Natural killer cell (primary cell): Measurements from ENCODE around the gene CXCL3. TPM values are rescaled to one million over a fixed set of nuclear protein-coding genes. Genes with fewer than 3 reads are reported as not detected.

Source experiments
- ATAC-seq, 3 donors: fragments of 150-1000 bp in 2 of 3; fragments of 200-7000 bp in 1 of 3; cut with Tn5 transposase; 1 replicate in 1 of 3; 2 replicates in 2 of 3; pipeline ENCODE4 v1.10.0; 2021; ENCODE audit warnings: mild to moderate bottlenecking in 2 of 3, moderate library complexity in 2 of 3
- DNase-seq, 2 donors: peaks; one replicate each; pipeline versions ENCODE4 v3.0.0 to v3.0.0-alpha.2; 2013 to 2021; ENCODE audit warnings: mixed read lengths in 1 of 2
- H3K27ac ChIP-seq: one replicate; pipeline ENCODE4 v1.5.1; 2013; ENCODE audit warnings: mild to moderate bottlenecking, low read length
- H3K27me3 ChIP-seq: one replicate; pipeline ENCODE4 v1.6.1; 2013; ENCODE audit warnings: low read length; ENCODE audit not compliant: control insufficient read depth, insufficient read depth
- H3K36me3 ChIP-seq: one replicate; pipeline ENCODE4 v1.6.1; 2013; ENCODE audit warnings: low read length; ENCODE audit not compliant: control insufficient read depth, insufficient read depth
- H3K4me1 ChIP-seq: one replicate; pipeline ENCODE4 v1.6.1; 2013; ENCODE audit warnings: low read length; ENCODE audit not compliant: control insufficient read depth, insufficient read depth
- H3K4me3 ChIP-seq: one replicate; pipeline ENCODE4 v1.5.1; 2013; ENCODE audit warnings: low read length
- H3K9me3 ChIP-seq: one replicate; pipeline ENCODE4 v1.6.1; 2013; ENCODE audit warnings: low read length; ENCODE audit not compliant: control insufficient read depth, insufficient read depth
- H3K27ac Mint-ChIP-seq, 2 donors: one replicate each; pipeline ENCODE4 v1.8.0; 2022; ENCODE audit warnings: mild to moderate bottlenecking in 2 of 2, mixed read lengths in 2 of 2, moderate library complexity in 1 of 2
- H3K27me3 Mint-ChIP-seq, 2 donors: one replicate each; pipeline ENCODE4 v1.8.0; 2022; ENCODE audit warnings: low read depth in 2 of 2, mixed read lengths in 2 of 2
- H3K36me3 Mint-ChIP-seq: one replicate; pipeline ENCODE4 v1.8.0; 2022; ENCODE audit warnings: mixed read lengths
- H3K4me1 Mint-ChIP-seq, 2 donors: one replicate each; pipeline ENCODE4 v1.8.0; 2022; ENCODE audit warnings: mixed read lengths in 2 of 2
- H3K4me3 Mint-ChIP-seq: one replicate; pipeline ENCODE4 v1.8.0; 2022; ENCODE audit warnings: mild to moderate bottlenecking, moderate library complexity, mixed read lengths
- H3K9me3 Mint-ChIP-seq, 2 donors: one replicate each; pipeline ENCODE4 v1.8.0; 2022; ENCODE audit warnings: mixed read lengths in 2 of 2
- WGBS: methylation state at CpG from one replicate; pipeline ENCODE4 v1.1.7; 2013; ENCODE audit warnings: missing lambda C conversion rate; ENCODE audit not compliant: insufficient coverage; 5-methylcytosine and 5-hydroxymethylcytosine counted together
- intact Hi-C: fragments of 100-400 bp; cut with micrococcal nuclease; formaldehyde crosslinking; loops from one replicate; pipeline ENCODE4 v1.14.2; 2022
- total RNA-seq, 4 donors: library from RNA; stranded (reverse); fragments of 120-200 nt in 1 of 4; gene quantifications; one replicate each; pipeline versions ENCODE4 v1.2.3 to v1.2.4, GENCODE V29; 2013 to 2022
- TF ChIP-seq, protein P1 (sequence below): fragments of 200-600 bp; IDR thresholded peaks from one replicate; pipeline ENCODE4 v1.8.0; 2022; ENCODE audit warnings: antibody characterized with exemption

The CXCL3 gene
- 1 to 10 TPM; 1.1 to 6.6 (median 3.5) TPM for total RNA-seq
- total RNA-seq (2013): 0.23 TPM

DNA sequence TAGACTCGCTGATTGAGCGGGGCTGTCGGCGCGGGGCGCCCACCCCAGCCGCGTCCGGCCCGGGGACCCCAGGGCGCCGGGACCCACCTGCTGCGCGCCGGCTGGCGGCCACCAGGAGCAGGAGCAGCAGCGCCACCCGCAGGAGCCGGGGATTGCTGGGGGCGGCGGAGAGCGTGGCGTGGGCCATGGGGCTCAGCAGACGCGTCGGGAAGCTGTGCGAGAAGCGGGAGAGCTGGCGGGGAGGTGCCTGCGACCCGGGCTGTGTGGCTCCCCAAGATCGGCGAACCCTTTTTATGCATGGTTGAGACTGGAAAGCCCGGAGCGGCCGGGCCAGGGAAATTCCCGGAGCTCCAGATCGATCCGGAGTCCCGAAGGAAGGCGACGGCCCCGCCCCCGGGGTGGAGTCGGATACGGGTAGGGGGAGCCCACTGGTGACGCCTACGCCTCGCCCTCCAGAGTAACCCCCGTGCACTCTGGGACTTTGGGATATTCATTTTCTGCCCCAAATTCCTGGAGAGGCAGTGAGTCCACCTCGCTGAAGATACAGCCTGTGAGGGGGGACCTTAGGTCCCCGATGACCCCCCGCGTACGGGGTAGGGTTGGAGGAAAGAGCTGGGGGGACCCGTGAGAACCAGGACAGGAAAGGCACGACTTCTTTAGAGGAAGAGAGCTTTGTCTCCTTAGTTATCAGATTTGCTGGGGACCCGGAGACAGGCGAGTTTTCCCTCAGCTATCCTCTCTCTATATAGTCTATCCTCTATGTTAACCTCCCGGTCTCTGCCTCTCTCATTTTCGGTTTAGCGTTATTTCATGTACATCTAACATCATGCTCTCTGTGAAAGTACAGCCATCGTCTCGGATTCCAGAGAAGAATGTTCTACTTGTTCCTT lies at the start of gene CXCL3:
Gene CXCL3, minus strand, starts transcription at position 265 of the 890 bp plus-strand sequence. Its CDS starts 78 bp downstream, at position 187.
- Mint-ChIP-seq H3K4me1 (peaks cover 16% of the 10 kb centered on the region in 2 donors), H3K4me3 (peak within 1 kb of the TSS; percentile 77), H3K27me3 (peaks cover 22 to 42% of the 10 kb centered on the region in 2 donors), H3K27ac (no peak within 1 kb of the TSS), H3K36me3 (no peaks in the 10 kb centered on the region), H3K9me3 (no peaks in the 10 kb centered on the region)
- ATAC-seq (peak; percentile 52 to 60 (median 54)), DNase-seq (peak in 1 of 2 donors; percentile 17)
- intact Hi-C loops: no loop called here
- TF ChIP-seq, protein P1, sequence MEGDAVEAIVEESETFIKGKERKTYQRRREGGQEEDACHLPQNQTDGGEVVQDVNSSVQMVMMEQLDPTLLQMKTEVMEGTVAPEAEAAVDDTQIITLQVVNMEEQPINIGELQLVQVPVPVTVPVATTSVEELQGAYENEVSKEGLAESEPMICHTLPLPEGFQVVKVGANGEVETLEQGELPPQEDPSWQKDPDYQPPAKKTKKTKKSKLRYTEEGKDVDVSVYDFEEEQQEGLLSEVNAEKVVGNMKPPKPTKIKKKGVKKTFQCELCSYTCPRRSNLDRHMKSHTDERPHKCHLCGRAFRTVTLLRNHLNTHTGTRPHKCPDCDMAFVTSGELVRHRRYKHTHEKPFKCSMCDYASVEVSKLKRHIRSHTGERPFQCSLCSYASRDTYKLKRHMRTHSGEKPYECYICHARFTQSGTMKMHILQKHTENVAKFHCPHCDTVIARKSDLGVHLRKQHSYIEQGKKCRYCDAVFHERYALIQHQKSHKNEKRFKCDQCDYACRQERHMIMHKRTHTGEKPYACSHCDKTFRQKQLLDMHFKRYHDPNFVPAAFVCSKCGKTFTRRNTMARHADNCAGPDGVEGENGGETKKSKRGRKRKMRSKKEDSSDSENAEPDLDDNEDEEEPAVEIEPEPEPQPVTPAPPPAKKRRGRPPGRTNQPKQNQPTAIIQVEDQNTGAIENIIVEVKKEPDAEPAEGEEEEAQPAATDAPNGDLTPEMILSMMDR: no peak
- no peak within 1 kb of the TSS for H3K27ac ChIP-seq
- WGBS: 1% methylated on average over 59 of the region's 64 CpGs
- H3K9me3 ChIP-seq: no peaks in the 10 kb centered on the region
- peaks cover 17% of the 10 kb centered on the region for H3K27me3 ChIP-seq
- H3K36me3 ChIP-seq: no peaks in the 10 kb centered on the region
- peaks cover 10% of the 10 kb centered on the region for H3K4me1 ChIP-seq
- H3K4me3 ChIP-seq: peak within 1 kb of the TSS; percentile 45

DNA sequence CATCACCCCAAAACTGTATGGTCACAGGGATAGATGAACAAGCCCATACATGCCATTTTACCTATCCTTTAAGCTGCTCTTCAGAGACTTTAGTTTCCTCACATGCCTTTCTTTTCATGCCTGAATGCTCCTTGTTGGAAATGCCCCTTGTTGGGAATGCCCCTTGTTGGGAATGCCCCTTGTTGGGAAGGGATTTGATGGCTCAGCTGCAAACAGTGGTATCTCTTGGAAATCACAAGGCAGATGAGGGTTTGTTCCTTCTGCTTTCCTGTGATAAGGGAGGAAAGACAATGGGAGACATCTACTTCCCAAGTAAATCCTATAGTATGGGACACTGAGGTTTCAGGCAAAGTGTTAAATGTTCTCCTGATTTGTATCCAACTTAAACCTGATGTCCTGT lies 49.0 kb upstream of the CXCL3 start:
- Mint-ChIP-seq H3K27ac (no peak overlapping the region), H3K9me3 (no peaks in the 10 kb centered on the region), H3K4me1 (no peaks in the 10 kb centered on the region), H3K36me3 (no peaks in the 10 kb centered on the region), H3K27me3 (peaks cover 0 to 3% of the 10 kb centered on the region in 2 donors), H3K4me3 (no peak overlapping the region)
- Histone ChIP-seq H3K4me3 (no peak overlapping the region), H3K36me3 (no peaks in the 10 kb centered on the region), H3K4me1 (no peaks in the 10 kb centered on the region), H3K27ac (no peak overlapping the region), H3K9me3 (no peaks in the 10 kb centered on the region), H3K27me3 (no peaks in the 10 kb centered on the region)
- no peak for ATAC-seq
- DNase-seq: no peak
- TF ChIP-seq, protein P1: no peak
- intact Hi-C loops: no loop called here

DNA sequence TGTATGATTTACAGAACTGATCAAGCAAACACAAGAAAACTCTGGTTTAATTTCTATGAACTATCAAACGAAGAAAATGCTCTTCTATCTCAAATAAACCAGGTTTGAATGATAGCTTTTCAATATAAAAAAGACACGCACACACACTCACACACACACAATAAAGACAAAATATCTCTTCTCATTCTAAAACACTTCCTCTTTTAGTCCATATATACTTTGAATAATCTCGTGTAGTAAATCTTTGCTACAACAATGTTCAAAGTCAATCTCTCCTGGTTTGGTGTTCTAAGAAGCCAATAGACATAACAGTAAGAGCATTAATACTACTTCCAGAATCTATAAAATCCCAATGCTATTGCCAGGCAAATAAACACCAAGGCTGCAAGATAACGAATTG lies 47.2 kb upstream of the CXCL3 start:
- 60% methylated on average over 4 of the region's 4 CpGs for WGBS
- intact Hi-C loops: no loop called here
- ATAC-seq: no peak
- TF ChIP-seq, protein P1: no peak
- Histone ChIP-seq H3K4me3 (no peak overlapping the region), H3K9me3 (no peaks in the 10 kb centered on the region), H3K27ac (no peak overlapping the region), H3K27me3 (no peaks in the 10 kb centered on the region), H3K4me1 (no peaks in the 10 kb centered on the region), H3K36me3 (no peaks in the 10 kb centered on the region)
- no peak overlapping the region for H3K4me3 Mint-ChIP-seq
- H3K27ac Mint-ChIP-seq: no peak overlapping the region
- no peaks in the 10 kb centered on the region for H3K4me1 Mint-ChIP-seq
- peaks cover 0 to 2% of the 10 kb centered on the region in 2 donors for H3K9me3 Mint-ChIP-seq
- H3K27me3 Mint-ChIP-seq: peaks cover 0 to 3% of the 10 kb centered on the region in 2 donors
- H3K36me3 Mint-ChIP-seq: no peaks in the 10 kb centered on the region
- no peak for DNase-seq
